ENCODE data around the gene ATP1A3.
A peak's percentile ranks its signal among the peaks of the same experiment; 100 is the strongest.

- peak; percentile 92 to 99 (median 96) for TF ChIP-seq CTCF (IDR thresholded peaks at IDR 0.05)
- TF ChIP-seq POLR2A (IDR thresholded peaks at IDR 0.05): no peak
Measured at GRCh38 chr19:41951686-41952172, 42.3 kb downstream of the ATP1A3 start.

All from Peyer's patch (tissue), 4 donors.